ENCODE results near the gene PCDHGA11.
A peak's percentile ranks its signal among the peaks of the same experiment; 100 is the strongest.
"Not testable (repeated sequence)": the region's sequence is repeated elsewhere in the genome, so short reads cannot be mapped to it uniquely, and the experiment has no call there.

PCDHGA11 gene

GRCh38 chr5:141420855-141421488 is at the start of gene PCDHGA11:
Gene PCDHGA11, plus strand, starts transcription at chr5:141421051. Its CDS starts 177 bp downstream, at chr5:141421228.
- peak; percentile 82 for DNase-seq

- no peak for DNase-seq
Measured at GRCh38 chr5:141371572-141372475, 49.0 kb upstream of the PCDHGA11 start.

GRCh38 chr5:141373673-141374317 is 47.1 kb upstream of the PCDHGA11 start, which contains the start of gene PCDHGA6:
Gene PCDHGA6, plus strand, starts transcription at chr5:141373891. Its CDS starts 193 bp downstream, at chr5:141374084.
- DNase-seq = no peak

- no peak for DNase-seq
Measured at GRCh38 chr5:141374627-141375026, 46.2 kb upstream of the PCDHGA11 start.

- DNase-seq = not testable (repeated sequence)
Measured at GRCh38 chr5:141375444-141376155, 45.3 kb upstream of the PCDHGA11 start.

- no peak for DNase-seq
Measured at GRCh38 chr5:141382469-141383294, 38.2 kb upstream of the PCDHGA11 start, which contains the start of gene PCDHGA7. Gene PCDHGA7, plus strand, starts transcription at chr5:141382742. Its CDS starts 158 bp downstream, at chr5:141382900.

GRCh38 chr5:141383345-141383744 is 37.5 kb upstream of the PCDHGA11 start:
- DNase-seq = no peak

- DNase-seq = no peak
Measured at GRCh38 chr5:141384471-141385267, 36.2 kb upstream of the PCDHGA11 start.

- peak; percentile 29 for DNase-seq
Measured at GRCh38 chr5:141387557-141388311, 33.1 kb upstream of the PCDHGA11 start, which contains the start of gene PCDHGB4. Gene PCDHGB4, plus strand, starts transcription at chr5:141387698. Its CDS starts 187 bp downstream, at chr5:141387885.

GRCh38 chr5:141388661-141389060 is 32.2 kb upstream of the PCDHGA11 start:
- no peak for DNase-seq

- DNase-seq = no peak
Measured at GRCh38 chr5:141389153-141390042, 31.5 kb upstream of the PCDHGA11 start.

GRCh38 chr5:141392429-141393198 is 28.2 kb upstream of the PCDHGA11 start, which contains the start of gene PCDHGA8:
Gene PCDHGA8, plus strand, starts transcription at chr5:141392633. Its CDS starts 181 bp downstream, at chr5:141392814.
- no peak for DNase-seq

- DNase-seq = no peak
Measured at GRCh38 chr5:141393267-141393666, 27.6 kb upstream of the PCDHGA11 start.

GRCh38 chr5:141394401-141395187 is 26.3 kb upstream of the PCDHGA11 start:
- DNase-seq = not testable (repeated sequence)

- peak; percentile 51 for DNase-seq
Measured at GRCh38 chr5:141397756-141398551, 22.9 kb upstream of the PCDHGA11 start, which contains the start of gene PCDHGB5. Gene PCDHGB5, plus strand, starts transcription at chr5:141397947. Its CDS starts 181 bp downstream, at chr5:141398128.

GRCh38 chr5:141398608-141399007 is 22.2 kb upstream of the PCDHGA11 start:
- no peak for DNase-seq
